SK-N-SH treated with all-trans-retinoic acid at 6 μM for 48 hours (cell line): ENCODE results near the gene RECQL5.

Experiments
- ARNTL ChIP-seq: fragments of 450-650 bp; formaldehyde crosslinking; IDR thresholded peaks from 2 replicates; pipeline ENCODE4 v1.5.0; 2020; ENCODE audit warnings: low read depth, mild to moderate bottlenecking, moderate library complexity, borderline replicate concordance
- CREB5 ChIP-seq: fragments of 250-450 bp; sonication (Bioruptor Pico); IDR thresholded peaks from 2 replicates; pipeline ENCODE4 v1.5.1; 2020; ENCODE audit warnings: low read depth, mild to moderate bottlenecking, moderate library complexity
- ESRRG ChIP-seq: fragments of 250-450 bp; sonication (Bioruptor Pico); IDR thresholded peaks from 2 replicates; pipeline ENCODE4 v1.6.1; 2021; ENCODE audit warnings: mild to moderate bottlenecking
- OSR1 ChIP-seq: fragments of 250-450 bp; sonication (Bioruptor Pico); IDR thresholded peaks from 2 replicates; pipeline ENCODE4 v1.8.0; 2022; ENCODE audit warnings: moderate library complexity, mild to moderate bottlenecking, inconsistent platforms
- PATZ1 ChIP-seq: fragments of 250-450 bp; sonication (Bioruptor Pico); IDR thresholded peaks from 2 replicates; pipeline ENCODE4 v1.8.0; 2020; ENCODE audit warnings: mild to moderate bottlenecking, moderate library complexity, borderline replicate concordance
- POU6F1 ChIP-seq: fragments of 250-450 bp; sonication (Bioruptor Pico); IDR thresholded peaks from 2 replicates; pipeline ENCODE4 v1.8.0; 2021; ENCODE audit warnings: low read depth, mild to moderate bottlenecking, moderate library complexity, borderline replicate concordance
- PPARA ChIP-seq: fragments of 250-450 bp; sonication (Bioruptor Pico); IDR thresholded peaks from 2 replicates; pipeline ENCODE4 v1.5.0; 2020; ENCODE audit warnings: mild to moderate bottlenecking, borderline replicate concordance
- RARB ChIP-seq: fragments of 250-450 bp; sonication (Bioruptor Pico); IDR thresholded peaks from 2 replicates; pipeline ENCODE4 v1.8.0; 2021; ENCODE audit warnings: mild to moderate bottlenecking, moderate library complexity
- SNAI2 ChIP-seq: fragments of 250-450 bp; sonication (Bioruptor Pico); IDR thresholded peaks from 2 replicates; pipeline ENCODE4 v1.5.0; 2020; ENCODE audit warnings: mild to moderate bottlenecking, moderate library complexity
- TOX ChIP-seq: fragments of 250-450 bp; sonication (Bioruptor Pico); IDR thresholded peaks from 2 replicates; pipeline ENCODE4 v1.8.0; 2021; ENCODE audit warnings: mild to moderate bottlenecking, moderate library complexity, borderline replicate concordance
- ZFP3 ChIP-seq: fragments of 250-450 bp; sonication (Bioruptor Pico); IDR thresholded peaks from 2 replicates; pipeline ENCODE4 v1.5.0; 2020; ENCODE audit warnings: mild to moderate bottlenecking, moderate library complexity
- ZFP30 ChIP-seq: fragments of 450-650 bp; formaldehyde crosslinking; IDR thresholded peaks from 2 replicates; pipeline ENCODE4 v1.5.0; 2022; ENCODE audit warnings: mild to moderate bottlenecking, moderate library complexity

GRCh38 chr17:75652934-75653549 lies 13.9 kb downstream of the RECQL5 start:
- TF ChIP-seq PATZ1 (CRISPR knock-in tag) = no peak
- no peak for TF ChIP-seq RARB (CRISPR knock-in tag)
- no peak for TF ChIP-seq ZFP30 (CRISPR knock-in tag)
- no peak for TF ChIP-seq OSR1 (CRISPR knock-in tag)
- no peak for TF ChIP-seq ZFP3
- no peak for TF ChIP-seq PPARA (CRISPR knock-in tag)
- no peak for TF ChIP-seq ARNTL (CRISPR knock-in tag)
- no peak for TF ChIP-seq CREB5
- no peak for TF ChIP-seq ESRRG (CRISPR knock-in tag)
- TF ChIP-seq SNAI2 (CRISPR knock-in tag) = no peak
- no peak for TF ChIP-seq TOX (CRISPR knock-in tag)
- TF ChIP-seq POU6F1 (CRISPR knock-in tag) = no peak
